K562 (cell line): ENCODE measurements around the gene PRKACB. TPM values are rescaled to one million over a fixed set of nuclear protein-coding genes. Genes with fewer than 3 reads are reported as not detected.
A peak's percentile ranks its signal among the peaks of the same experiment; 100 is the strongest.
"Not testable (repeated sequence)": the region's sequence is repeated elsewhere in the genome, so short reads cannot be mapped to it uniquely, and the experiment has no call there.

Experiments
- ATAC-seq: fragments of 200-7000 bp; cut with Tn5 transposase; 3 replicates; pipeline ENCODE4 v1.9.1; 2020; ENCODE audit warnings: moderate library complexity
- BruUV-seq: library from RNA; stranded (reverse); fragments of 400-500 nt; replicated peaks from 2 replicates; lab custom pipeline; 2021; lab: Mats Ljungman, UMichigan
- CTCF ChIA-PET: fragments of 300-600 bp; formaldehyde crosslinking; extraction: SDS; loops from one replicate; lab custom pipeline; 2021; ENCODE audit warnings: low intra/inter-chr PET ratio; lab: Yijun Ruan, JAX
- POLR2A ChIA-PET: fragments of 300-600, 350-650 bp; sonication (Branson Sonifier 250); formaldehyde crosslinking; extraction: SDS; loops from one replicate; lab custom pipeline; 2021; ENCODE audit warnings: antibody characterized with exemption, inconsistent platforms; lab: Yijun Ruan, JAX
- DNase-seq, 4 experiments: peaks; one replicate each; pipeline versions ENCODE4 v3.0.0 to v3.0.0-alpha.2; 2011 to 2018; ENCODE audit warnings: low spot score in 3 of 4, mixed read lengths in 3 of 4; ENCODE audit errors: extremely low read depth in 1 of 4
- FAIRE-seq: peaks from 2 replicates; lab custom pipeline; 2011; peaks lifted over from hg19 to GRCh38; lab: Jason Lieb, UNC
- H2AFZ ChIP-seq: 2 replicates; pipeline ENCODE4 v1.6.0; 2011; ENCODE audit warnings: low read depth, low read length, control low read depth, inconsistent platforms
- H3K27ac ChIP-seq: fragments of 200-600 bp; 3 replicates; pipeline ENCODE4 v1.8.0; 2011; ENCODE audit warnings: low read depth, mild to moderate bottlenecking, control low read depth, inconsistent platforms, low read length, moderate library complexity, mixed read lengths; ENCODE audit errors: extremely low read depth
- H3K27me3 ChIP-seq, 2 experiments: fragments of 300-600 bp in 1 of 2; 2 replicates in 1 of 2; 3 replicates in 1 of 2; pipeline versions ENCODE4 v1.6.0 to v1.8.0; 2011; ENCODE audit warnings: inconsistent platforms in 2 of 2, low read length in 2 of 2, mild to moderate bottlenecking in 1 of 2, mixed read lengths in 1 of 2, moderate library complexity in 1 of 2; ENCODE audit not compliant: control insufficient read depth in 2 of 2, insufficient read depth in 2 of 2
- H3K36me3 ChIP-seq: fragments of 300-600 bp; 3 replicates; pipeline ENCODE4 v1.8.0; 2011; ENCODE audit warnings: mild to moderate bottlenecking, low read length, inconsistent platforms; ENCODE audit not compliant: control insufficient read depth, insufficient read depth
- H3K4me1 ChIP-seq, 2 experiments: fragments of 200-600 bp in 1 of 2; replicated peaks in 1 of 2; 2 replicates in 1 of 2; 3 replicates in 1 of 2; pipeline versions ENCODE4 v1.5.1 to v1.8.0; 2011; ENCODE audit warnings: inconsistent platforms in 2 of 2, low read length in 2 of 2, mild to moderate bottlenecking in 1 of 2, mixed read lengths in 1 of 2, moderate library complexity in 1 of 2; ENCODE audit not compliant: control insufficient read depth in 2 of 2, insufficient read depth in 2 of 2
- H3K4me2 ChIP-seq: 2 replicates; pipeline ENCODE4 v1.6.1; 2011; ENCODE audit warnings: low read length, control low read depth, inconsistent platforms, mixed read lengths; ENCODE audit not compliant: insufficient read depth
- H3K4me3 ChIP-seq: fragments of 200-600 bp; sonication (generic), shearing (Covaris generic); 2 replicates; pipeline ENCODE4 v1.5.1; 2016; ENCODE audit warnings: control low read depth, inconsistent platforms
- H3K79me2 ChIP-seq: fragments of 200-600 bp; 3 replicates; pipeline ENCODE4 v1.8.0; 2011; ENCODE audit warnings: low read length, inconsistent platforms; ENCODE audit not compliant: control insufficient read depth, insufficient read depth
- H3K9ac ChIP-seq, 2 experiments: 2 replicates each; pipeline versions ENCODE4 v1.6.0 to v1.6.1; 2011; ENCODE audit warnings: low read depth in 2 of 2, low read length in 2 of 2, control low read depth in 1 of 2, inconsistent platforms in 1 of 2, mild to moderate bottlenecking in 1 of 2, mixed read lengths in 1 of 2; ENCODE audit not compliant: insufficient read depth in 1 of 2
- H3K9me1 ChIP-seq: one replicate; pipeline ENCODE4 v1.6.0; 2011; ENCODE audit warnings: inconsistent platforms, mild to moderate bottlenecking, low read length, moderate library complexity; ENCODE audit not compliant: control insufficient read depth, insufficient read depth
- H3K9me3 ChIP-seq: replicated peaks from 2 replicates; pipeline ENCODE4 v1.5.1; 2011; ENCODE audit warnings: low read depth, low read length, inconsistent platforms; ENCODE audit not compliant: control insufficient read depth, insufficient read depth
- H4K20me1 ChIP-seq: replicated peaks from 2 replicates; pipeline ENCODE4 v1.6.1; 2011; ENCODE audit warnings: low read length, inconsistent platforms, mixed read lengths; ENCODE audit not compliant: control insufficient read depth, insufficient read depth
- CBX1 ChIP-seq: sonication (generic); IDR thresholded peaks from 2 replicates; pipeline ENCODE4 v1.6.1; 2016; ENCODE audit warnings: antibody characterized with exemption, low read depth, mild to moderate bottlenecking
- CBX3 ChIP-seq, 2 experiments: IDR thresholded peaks; 1 replicate in 1 of 2; 2 replicates in 1 of 2; pipeline ENCODE4 v1.6.1; 2012; ENCODE audit warnings: inconsistent platforms in 2 of 2, low read length in 2 of 2, borderline replicate concordance in 1 of 2, control low read depth in 1 of 2
- CBX5 ChIP-seq: IDR thresholded peaks from 2 replicates; pipeline ENCODE4 v1.6.1; 2014; ENCODE audit warnings: low read depth, borderline replicate concordance
- TRIM28 ChIP-seq: fragments of 450-650 bp; IDR thresholded peaks from 2 replicates; pipeline ENCODE4 v1.6.1; 2017
- WGBS: fragments of 100-300 bp; shearing (Covaris generic); methylation state at CpG from one replicate; pipeline ENCODE4 v1.1.6; 2016; ENCODE audit warnings: low coverage, mixed read lengths; ENCODE audit not compliant: insufficient coverage; ENCODE audit errors: missing lambda C conversion rate; 5-methylcytosine and 5-hydroxymethylcytosine counted together
- in situ Hi-C: fragments of 300-500 bp; cut with MboI; formaldehyde crosslinking; loops from 4 replicates; pipeline ENCODE4 v1.15.0; 2018; ENCODE audit warnings: inconsistent platforms, mixed read lengths
- intact Hi-C: fragments of 100-400 bp; cut with micrococcal nuclease; formaldehyde crosslinking; loops from 2 replicates; pipeline ENCODE4 v1.14.2; 2022
- polyA plus RNA-seq, 8 experiments: library from polyadenylated mRNA; depleted of rRNA in 4 of 8; stranded (reverse) in 5 of 8; unstranded in 3 of 8; fragments of >200 nt; fragmentation: Nextera tagmentation in 2 of 8; fragmentation: Illumina TruSeq in 1 of 8; extraction: Ambion mirVana in 2 of 8; extraction: Trizol in 1 of 8; gene quantifications; 2 replicates each; pipeline versions ENCODE4 v1.2.1 to v1.2.3, GENCODE V29; 2011 to 2014; ENCODE audit warnings: inconsistent platforms in 1 of 8, missing spikeins in 1 of 8
- small RNA-seq: library from RNA; depleted of rRNA; stranded (forward); fragments of <200 nt; gene quantifications from one replicate; pipeline ENCODE3, GENCODE V24; 2014
- total RNA-seq, 7 experiments: library from RNA; depleted of rRNA in 6 of 7; stranded (reverse); fragments of >200 nt in 6 of 7; fragmentation: Illumina TruSeq in 2 of 7; extraction: Trizol in 2 of 7; gene quantifications; 2 replicates each; pipeline versions ENCODE4 v1.2.1 to v1.2.3, GENCODE V29; 2011 to 2021; ENCODE audit warnings: low replicate concordance in 1 of 7

Gene PRKACB
- total and polyA plus RNA-seq, 9 of the 15 experiments (the other 6 are each of a cell fraction or from before 2014, with no cell fraction given), result 1.1 to 5.2 (median 2.8) TPM

GRCh38 chr1:84287389-84287788 lies 143.3 kb downstream of the PRKACB start:
- TF ChIP-seq TRIM28 (peak; percentile 61; the same call in 1 of the 2 replicates), CBX5 (peak; percentile 87), CBX3 (IDR thresholded peaks at IDR 0.05; ENCODE audit: borderline replicate concordance in 1 of 2, low read length in 2 of 2) (0 out of 3 replicates have a peak, but pooled peaks of 1 of the 2 experiments have one; percentile 37), CBX1 (0 out of 2 replicates have a peak, but pooled peaks have one; percentile 57)
- H3K27ac ChIP-seq, H3K9ac ChIP-seq, H4K20me1 ChIP-seq, H3K4me2 ChIP-seq, H2AFZ ChIP-seq, H3K4me3 ChIP-seq, DNase-seq, ATAC-seq, H3K9me1 ChIP-seq, FAIRE-seq, BruUV-seq, H3K9me3 ChIP-seq, CTCF ChIA-PET, in situ Hi-C loops, H3K4me1 ChIP-seq, H3K27me3 ChIP-seq, intact Hi-C loops, H3K79me2 ChIP-seq, H3K36me3 ChIP-seq: not testable (repeated sequence)
- WGBS, result 21% methylated on average over 3 of the region's 3 CpGs
- POLR2A ChIA-PET, result interaction anchor here (1.1 kb wide), 1 partner anchor 14 kb away, joined by 3 read pairs; the partner anchor contains the start of gene SAMD13

Small RNA genes lying within 50 kb of the gene (small RNA-seq; reads per million reads assigned to genes)
- not detected for gene AL450063.1
- gene RF00410, result not detected

Other genes with a start within 250 kb of the PRKACB start
- gene TTLL7, start 145.1 kb upstream of the PRKACB start, total RNA-seq (2014; rRNA removed), result 1.5 and 2.0 TPM in 2 replicates
- 2.1 and 2.3 TPM in 2 replicates for gene TTLL7, start 145.1 kb upstream of the PRKACB start, total RNA-seq (2014; rRNA removed; fragmentation: Illumina TruSeq; extraction: Trizol)
- 1.6 and 2.6 TPM in 2 replicates for gene TTLL7, start 145.1 kb upstream of the PRKACB start, total RNA-seq (2015; rRNA removed; fragmentation: Illumina TruSeq; extraction: Trizol)
- gene TTLL7, start 145.1 kb upstream of the PRKACB start, total RNA-seq (2021), result 1.7 and 2.1 TPM in 2 replicates
- gene TTLL7, start 145.1 kb upstream of the PRKACB start, polyA plus RNA-seq (2011; rRNA removed), result 0.41 and 1.7 TPM in 2 replicates
- gene TTLL7, start 145.1 kb upstream of the PRKACB start, polyA plus RNA-seq (2014; fragmentation: Illumina TruSeq; extraction: Trizol), result 1.5 TPM in 2 replicates
- under 1 TPM; 0.63 to 0.78 TPM for gene TTLL7, start 145.1 kb upstream of the PRKACB start, polyA plus RNA-seq (2014; fragmentation: Nextera tagmentation; extraction: Ambion mirVana)
- 0.80 and 1.2 TPM in 2 replicates for gene TTLL7, start 145.1 kb upstream of the PRKACB start, polyA plus RNA-seq (2014; rRNA removed)
- 0.86 and 1.1 TPM in 2 replicates for gene SAMD13, start 157.4 kb downstream of the PRKACB start, total RNA-seq (2014; rRNA removed)
- gene SAMD13, start 157.4 kb downstream of the PRKACB start, total RNA-seq (2014; rRNA removed; fragmentation: Illumina TruSeq; extraction: Trizol), result 1.1 and 1.3 TPM in 2 replicates
- gene SAMD13, start 157.4 kb downstream of the PRKACB start, total RNA-seq (2015; rRNA removed; fragmentation: Illumina TruSeq; extraction: Trizol), result 1.2 and 1.3 TPM in 2 replicates
- gene SAMD13, start 157.4 kb downstream of the PRKACB start, total RNA-seq (2021), result 0.56 and 0.78 TPM in 2 replicates
- gene SAMD13, start 157.4 kb downstream of the PRKACB start, polyA plus RNA-seq (2011; rRNA removed), result 0.39 and 0.96 TPM in 2 replicates
- 1.1 and 1.2 TPM in 2 replicates for gene SAMD13, start 157.4 kb downstream of the PRKACB start, polyA plus RNA-seq (2014; fragmentation: Illumina TruSeq; extraction: Trizol)
- gene SAMD13, start 157.4 kb downstream of the PRKACB start, polyA plus RNA-seq (2014; fragmentation: Nextera tagmentation; extraction: Ambion mirVana), result under 1 TPM; 0.92 to 1.00 TPM
- gene SAMD13, start 157.4 kb downstream of the PRKACB start, polyA plus RNA-seq (2014; rRNA removed), result 1.7 and 2.7 TPM in 2 replicates